Bronchial epithelial cell (primary cell): Measurements from ENCODE around the gene CANX. TPM values are rescaled to one million over a fixed set of nuclear protein-coding genes. Genes with fewer than 3 reads are reported as not detected.

Experiments
- DNase-seq: peaks from one replicate; pipeline ENCODE4 v3.0.0-alpha.2; 2010; ENCODE audit warnings: low read depth
- FAIRE-seq: peaks from 2 replicates; lab custom pipeline; 2011; peaks lifted over from hg19 to GRCh38; lab: Jason Lieb, UNC
- H3K27me3 ChIP-seq: 2 replicates; pipeline ENCODE4 v1.5.1; 2011; ENCODE audit warnings: low read length; ENCODE audit not compliant: control insufficient read depth, insufficient read depth
- H3K36me3 ChIP-seq: 2 replicates; pipeline ENCODE4 v1.5.1; 2011; ENCODE audit warnings: low read length; ENCODE audit not compliant: control insufficient read depth, insufficient read depth
- H3K4me3 ChIP-seq: 2 replicates; pipeline ENCODE4 v1.5.1; 2011; ENCODE audit warnings: mild to moderate bottlenecking, low read depth, low read length, control low read depth
- CTCF ChIP-seq: IDR thresholded peaks from 2 replicates; pipeline ENCODE4 v1.5.1; 2011; ENCODE audit warnings: mild to moderate bottlenecking, moderate library complexity, low read length, control low read depth, inconsistent platforms; ENCODE audit not compliant: insufficient read depth, severe bottlenecking
- total RNA-seq: library from RNA; depleted of rRNA; stranded (reverse); fragments of >200 nt; gene quantifications from 2 replicates; pipeline ENCODE4 v1.2.1, GENCODE V29; 2014

CANX gene
- total RNA-seq, 1 donor from 2014 or later: 925 TPM

- Histone ChIP-seq H3K36me3 (peaks cover 16% of the 10 kb centered on the region), H3K4me3 (no peak overlapping the region), H3K27me3 (no peaks in the 10 kb centered on the region)
- TF ChIP-seq CTCF: no peak
- DNase-seq: peak; percentile 83
- no peak for FAIRE-seq
Observed at GRCh38 chr5:179765400-179765799, 66.6 kb downstream of the CANX start.

GRCh38 chr5:179766021-179766725, 67.4 kb downstream of the CANX start:
- Histone ChIP-seq H3K36me3 (peaks cover 19% of the 10 kb centered on the region), H3K27me3 (no peaks in the 10 kb centered on the region), H3K4me3 (no peak overlapping the region)
- TF ChIP-seq CTCF: no peak
- no peak for FAIRE-seq
- DNase-seq: no peak

- Histone ChIP-seq H3K4me3 (no peak overlapping the region), H3K36me3 (peaks cover 23% of the 10 kb centered on the region)
- FAIRE-seq: no peak
Observed at GRCh38 chr5:179766726-179767455, 68.1 kb downstream of the CANX start.

GRCh38 chr5:179767496-179768100, 68.8 kb downstream of the CANX start:
- FAIRE-seq (no peak), DNase-seq (no peak)
- TF ChIP-seq CTCF: no peak
- Histone ChIP-seq H3K36me3 (peaks cover 27% of the 10 kb centered on the region), H3K4me3 (no peak overlapping the region), H3K27me3 (no peaks in the 10 kb centered on the region)

More at GRCh38 chr5:179766726-179767455, 68.1 kb downstream of the CANX start:
- TF ChIP-seq CTCF: no peak
- DNase-seq: no peak
- H3K27me3 ChIP-seq: no peaks in the 10 kb centered on the region

GRCh38 chr5:179768326-179769085, 69.7 kb downstream of the CANX start:
- Histone ChIP-seq H3K4me3 (no peak overlapping the region), H3K36me3 (peaks cover 29% of the 10 kb centered on the region), H3K27me3 (no peaks in the 10 kb centered on the region)
- FAIRE-seq (no peak), DNase-seq (peak; percentile 38)
- TF ChIP-seq CTCF: no peak
